Measurements from ENCODE around the gene VAX1.

- TF ChIP-seq SMC3 (IDR thresholded peaks at IDR 0.05; ENCODE audit: low read depth, low read length) = peak; percentile 70
- no peak for TF ChIP-seq POLR2A (IDR thresholded peaks at IDR 0.05; ENCODE audit: low read depth, low read length)
- TF ChIP-seq CTCF (conservative IDR thresholded peaks at IDR 0.05; ENCODE audit: low read depth, low read length) = peak; percentile 86
- no peak for TF ChIP-seq USF2 (IDR thresholded peaks at IDR 0.05; ENCODE audit: low read depth, low read length)
- TF ChIP-seq BHLHE40 (IDR thresholded peaks at IDR 0.05; ENCODE audit: low read depth, low read length) = no peak
- TF ChIP-seq MXI1 (IDR thresholded peaks at IDR 0.05; ENCODE audit: borderline replicate concordance, low read depth, low read length) = no peak
- no peak for TF ChIP-seq FOS (IDR thresholded peaks at IDR 0.05; ENCODE audit: low read depth, low read length)
- no peak for TF ChIP-seq MAFK (IDR thresholded peaks at IDR 0.05; ENCODE audit: low read depth, low read length)
- TF ChIP-seq RAD21 (IDR thresholded peaks at IDR 0.05; ENCODE audit: low read length) = peak; percentile 79
- no peak for TF ChIP-seq RCOR1 (IDR thresholded peaks at IDR 0.05; ENCODE audit: insufficient replicate concordance, low read length)
- no peak for TF ChIP-seq RFX5 (IDR thresholded peaks at IDR 0.05; ENCODE audit: low read depth, low read length)
Measured at GRCh38 chr10:117174439-117175214, 36.6 kb upstream of the VAX1 start.
